Right lobe of liver (tissue), 6 donors: ENCODE data around the gene RASAL2. TPM values are rescaled to one million over a fixed set of nuclear protein-coding genes. Genes with fewer than 3 reads are reported as not detected.
A peak's percentile ranks its signal among the peaks of the same experiment; 100 is the strongest.

Experiments used
- ATAC-seq, 4 donors: fragments of 200-7000 bp; cut with Tn5 transposase; one replicate each; pipeline ENCODE4 v1.9.1; 2020; ENCODE audit warnings: mild to moderate bottlenecking in 4 of 4, moderate library complexity in 4 of 4
- DNase-seq, 3 donors: peaks; one replicate each; pipeline ENCODE4 v3.0.0-alpha.2; 2020
- H3K27ac ChIP-seq, 3 donors: fragments of 200-600 bp; one replicate each; pipeline ENCODE4 v1.8.0; 2022
- H3K27me3 ChIP-seq, 2 donors: fragments of 200-600 bp; one replicate each; pipeline ENCODE4 v1.8.0; 2022
- H3K36me3 ChIP-seq, 4 donors: fragments of 200-600 bp; sonication (generic) in 1 of 4; one replicate each; pipeline versions ENCODE4 v1.5.1 to v1.8.0; 2017 to 2022; ENCODE audit warnings: control low read depth in 1 of 4
- H3K4me1 ChIP-seq, 4 donors: fragments of 200-600 bp; sonication (generic) in 1 of 4; one replicate each; pipeline versions ENCODE4 v1.5.1 to v1.8.0; 2017 to 2022; ENCODE audit warnings: control low read depth in 1 of 4
- H3K4me3 ChIP-seq, 3 donors: fragments of 200-600 bp; one replicate each; pipeline ENCODE4 v1.8.0; 2022
- H3K9me3 ChIP-seq, 4 donors: fragments of 200-600 bp; sonication (generic) in 1 of 4; one replicate each; pipeline versions ENCODE4 v1.5.1 to v1.8.0; 2017 to 2022; ENCODE audit warnings: control low read depth in 1 of 4
- POLR2A ChIP-seq: fragments of 450-650 bp; IDR thresholded peaks from one replicate; pipeline ENCODE4 v1.6.1; 2017; ENCODE audit warnings: antibody characterized with exemption, mild to moderate bottlenecking
- WGBS: methylation state at CpG from one replicate; pipeline ENCODE4 v1.1.6; 2018; ENCODE audit warnings: low coverage, low lambda C conversion rate; ENCODE audit not compliant: insufficient coverage; ENCODE audit errors: missing lambda C conversion rate; 5-methylcytosine and 5-hydroxymethylcytosine counted together
- intact Hi-C, 2 donors: fragments of 100-400 bp; cut with DNase I; formaldehyde crosslinking; loops; one replicate each; pipeline versions ENCODE4 v1.11.2 to v1.14.1; 2022
- total RNA-seq, 6 experiments: library from RNA; depleted of rRNA in 2 of 6; stranded (reverse); fragments of >200 nt in 2 of 6; fragmentation: NEBNext Ultra II Directional in 3 of 6; extraction: Animal tissue kit (Norgen Biotek cat#: 25700) in 3 of 6; gene quantifications; one replicate each; pipeline versions ENCODE4 v1.1.0 to v1.2.4, GENCODE V29; 2016 to 2023
- TF ChIP-seq, protein P1 (sequence below), 4 donors: fragments of 200-600 bp in 3 of 4; fragments of 450-650 bp in 1 of 4; IDR thresholded peaks; one replicate each; pipeline versions ENCODE4 v1.5.1 to v1.8.0; 2016 to 2022; ENCODE audit warnings: antibody characterized with exemption in 4 of 4, mild to moderate bottlenecking in 2 of 4
- donor health status: DM: no; HTN: yes; CAD: no.
- donor health status: DM: no; HTN: no; CAD: no.
- donor health status: DM: no; HTN: no; CAD: no.
- donor health status: DM: no; HTN: yes; CAD: no.
- donor health status: DM: no; HTN: yes; CAD: no.

The RASAL2 gene
- total RNA-seq, 6 experiments from 2014 or later, result 3.6 to 6.0 (median 5.2) TPM

DNA sequence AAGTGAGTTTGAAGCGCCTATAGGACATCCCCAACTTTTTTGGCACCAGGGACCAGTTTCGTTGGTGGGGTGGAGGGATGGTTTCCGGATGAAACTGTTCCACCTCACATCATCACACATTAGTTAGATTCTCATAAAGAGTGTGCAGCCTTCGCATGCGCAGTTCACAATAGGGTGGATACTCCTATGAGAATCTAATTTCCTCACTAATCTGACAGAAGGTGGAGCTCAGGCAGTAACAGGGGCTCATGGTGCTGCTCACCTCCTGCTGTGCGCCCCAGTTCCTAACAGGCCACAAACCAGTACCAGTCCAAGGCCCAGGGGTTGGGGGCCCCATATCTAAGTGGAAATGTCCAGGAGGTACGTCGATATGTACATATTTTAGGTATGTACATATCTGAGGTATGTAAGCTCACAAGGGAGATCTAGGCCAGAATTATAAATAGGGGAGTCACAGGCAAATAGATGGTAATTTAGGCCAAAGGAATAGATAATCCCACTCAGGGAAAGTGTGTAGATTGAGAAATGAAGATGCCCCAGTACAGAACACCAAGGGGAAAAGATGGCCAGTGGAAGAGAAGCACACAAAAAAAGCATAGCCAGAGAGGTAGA, 27.5 kb upstream of the RASAL2 start:
- ATAC-seq, result no peak
- Histone ChIP-seq H3K36me3 (no peaks in the 10 kb centered on the region), H3K4me3 (no peak overlapping the region), H3K27me3 (no peaks in the 10 kb centered on the region), H3K9me3 (no peaks in the 10 kb centered on the region), H3K4me1 (peaks cover 0 to 5% (median 0%) of the 10 kb centered on the region in 4 donors), H3K27ac (no peak overlapping the region)
- TF ChIP-seq POLR2A, result no peak
- TF ChIP-seq, protein P1, sequence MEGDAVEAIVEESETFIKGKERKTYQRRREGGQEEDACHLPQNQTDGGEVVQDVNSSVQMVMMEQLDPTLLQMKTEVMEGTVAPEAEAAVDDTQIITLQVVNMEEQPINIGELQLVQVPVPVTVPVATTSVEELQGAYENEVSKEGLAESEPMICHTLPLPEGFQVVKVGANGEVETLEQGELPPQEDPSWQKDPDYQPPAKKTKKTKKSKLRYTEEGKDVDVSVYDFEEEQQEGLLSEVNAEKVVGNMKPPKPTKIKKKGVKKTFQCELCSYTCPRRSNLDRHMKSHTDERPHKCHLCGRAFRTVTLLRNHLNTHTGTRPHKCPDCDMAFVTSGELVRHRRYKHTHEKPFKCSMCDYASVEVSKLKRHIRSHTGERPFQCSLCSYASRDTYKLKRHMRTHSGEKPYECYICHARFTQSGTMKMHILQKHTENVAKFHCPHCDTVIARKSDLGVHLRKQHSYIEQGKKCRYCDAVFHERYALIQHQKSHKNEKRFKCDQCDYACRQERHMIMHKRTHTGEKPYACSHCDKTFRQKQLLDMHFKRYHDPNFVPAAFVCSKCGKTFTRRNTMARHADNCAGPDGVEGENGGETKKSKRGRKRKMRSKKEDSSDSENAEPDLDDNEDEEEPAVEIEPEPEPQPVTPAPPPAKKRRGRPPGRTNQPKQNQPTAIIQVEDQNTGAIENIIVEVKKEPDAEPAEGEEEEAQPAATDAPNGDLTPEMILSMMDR (IDR thresholded peaks at IDR 0.05), result no peak
- intact Hi-C loops, result no loop called here
- DNase-seq, result no peak
- 88% methylated on average over 7 of the region's 8 CpGs for WGBS

DNA sequence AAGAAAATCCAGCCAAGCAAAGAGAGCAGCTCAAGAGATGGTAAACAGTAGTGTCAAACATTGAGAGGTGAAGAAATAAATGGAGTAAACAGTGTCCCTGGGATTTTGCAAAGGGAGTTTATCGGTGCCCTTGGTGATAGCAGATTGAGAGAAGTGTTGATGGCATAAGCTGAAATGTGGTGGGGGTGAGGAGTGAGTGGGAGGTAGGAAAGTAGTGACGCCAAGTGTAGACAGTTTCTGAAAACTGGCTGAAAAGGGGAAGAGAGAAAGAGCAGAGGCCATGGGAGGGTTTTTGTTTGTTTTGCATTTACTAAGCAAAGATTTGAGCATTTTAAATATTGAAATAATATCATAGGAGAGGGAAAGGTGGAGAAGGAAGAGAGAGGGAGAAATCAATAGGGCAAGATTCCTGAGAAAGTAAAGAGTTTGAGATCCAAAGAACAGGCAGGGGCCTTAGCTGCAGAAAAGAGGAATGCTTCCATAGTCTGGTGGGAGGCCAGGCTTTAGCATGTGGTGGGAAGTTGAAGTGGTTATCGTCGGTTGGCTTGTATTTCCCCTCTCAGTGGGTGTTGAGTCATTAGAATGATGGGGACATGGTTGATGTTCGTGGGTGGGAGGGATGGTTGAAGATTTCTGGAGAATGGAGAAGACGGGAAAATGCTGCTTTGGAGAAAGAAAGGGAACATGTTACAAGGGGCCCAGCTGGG, 26.8 kb upstream of the RASAL2 start:
- Histone ChIP-seq H3K36me3 (no peaks in the 10 kb centered on the region), H3K9me3 (no peaks in the 10 kb centered on the region), H3K27ac (no peak overlapping the region), H3K4me1 (peaks cover 0 to 5% (median 0%) of the 10 kb centered on the region in 4 donors), H3K4me3 (no peak overlapping the region), H3K27me3 (no peaks in the 10 kb centered on the region)
- TF ChIP-seq, protein P1 (IDR thresholded peaks at IDR 0.05), result no peak
- no peak for TF ChIP-seq POLR2A
- peak; percentile 25 to 65 (median 44) for ATAC-seq
- intact Hi-C loops, result no loop called here
- 44% methylated on average over 6 of the region's 6 CpGs for WGBS
- DNase-seq, result no peak

DNA sequence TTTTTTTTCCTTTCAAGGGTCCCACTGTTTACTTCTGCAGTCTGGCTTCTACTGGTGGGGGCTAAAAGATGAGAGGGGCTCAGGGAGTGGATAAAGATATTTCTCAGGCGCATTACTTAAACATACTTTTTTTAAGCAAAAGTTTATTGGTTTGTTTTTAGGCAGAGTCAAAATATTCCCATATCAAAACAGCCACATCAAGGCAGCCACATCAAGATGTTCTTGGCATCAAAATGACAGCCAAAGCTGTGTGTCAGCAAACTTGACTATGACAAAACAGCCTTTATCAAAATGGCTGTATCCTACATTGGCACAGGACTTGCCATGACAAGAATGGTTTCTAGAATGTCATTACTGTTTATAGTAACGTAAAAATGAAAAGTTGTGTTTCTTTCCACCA, 22.1 kb upstream of the RASAL2 start:
- Histone ChIP-seq H3K4me3 (no peak overlapping the region), H3K4me1 (no peaks in the 10 kb centered on the region), H3K36me3 (no peaks in the 10 kb centered on the region), H3K9me3 (no peaks in the 10 kb centered on the region), H3K27me3 (no peaks in the 10 kb centered on the region), H3K27ac (no peak overlapping the region)
- ATAC-seq (no peak), DNase-seq (no peak)
- intact Hi-C loops, result no loop called here
- TF ChIP-seq, protein P1 (IDR thresholded peaks at IDR 0.05), result no peak
- no peak for TF ChIP-seq POLR2A
- 81% methylated on average over 1 of the region's 2 CpGs for WGBS

DNA sequence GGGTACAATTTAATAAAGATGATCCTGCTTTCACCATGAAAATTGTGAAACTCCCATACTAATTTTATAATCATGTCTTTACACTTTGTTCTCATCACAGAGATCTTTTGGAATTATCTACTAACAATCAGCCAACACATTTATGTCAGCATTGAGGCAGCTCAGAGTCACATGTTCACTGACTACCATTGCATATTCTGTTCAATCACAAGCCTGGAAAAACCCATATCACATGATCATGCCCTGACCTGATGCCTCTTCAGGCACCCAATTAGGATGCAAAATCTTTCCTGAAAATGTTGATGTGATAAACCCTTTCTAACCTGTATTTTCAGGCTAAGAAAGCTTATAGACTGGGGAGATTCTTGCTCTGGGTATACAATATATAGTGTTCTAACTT, 21.6 kb upstream of the RASAL2 start:
- Histone ChIP-seq H3K36me3 (no peaks in the 10 kb centered on the region), H3K27ac (no peak overlapping the region), H3K4me1 (no peaks in the 10 kb centered on the region), H3K9me3 (no peaks in the 10 kb centered on the region), H3K27me3 (no peaks in the 10 kb centered on the region), H3K4me3 (no peak overlapping the region)
- DNase-seq (no peak), ATAC-seq (no peak)
- intact Hi-C loops, result no loop called here
- no peak for TF ChIP-seq POLR2A
- TF ChIP-seq, protein P1 (IDR thresholded peaks at IDR 0.05), result no peak
